ENCODE measurements around the gene NUBPL.

DNA sequence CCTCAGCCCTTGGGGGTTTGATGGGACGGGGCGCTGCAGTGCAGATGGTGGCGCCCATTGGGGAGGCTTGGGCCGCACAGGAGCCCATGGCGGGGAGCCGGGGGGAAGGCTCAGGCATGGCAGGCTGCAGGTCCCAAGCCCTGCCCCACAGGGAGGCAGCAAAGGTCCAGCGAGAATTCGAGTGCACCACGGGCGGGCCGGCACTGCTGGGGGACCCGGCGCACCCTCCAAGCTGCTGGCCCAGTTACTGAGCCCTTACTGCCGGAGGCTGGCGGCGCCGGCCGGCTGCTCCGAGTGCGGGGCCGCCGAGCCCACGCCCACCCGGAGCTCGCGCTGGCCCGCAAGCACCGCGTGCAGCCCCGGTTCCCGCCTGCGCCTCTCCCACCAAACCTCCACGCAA lies 34.1 kb upstream of the NUBPL start:
- TF ChIP-seq, protein P1, sequence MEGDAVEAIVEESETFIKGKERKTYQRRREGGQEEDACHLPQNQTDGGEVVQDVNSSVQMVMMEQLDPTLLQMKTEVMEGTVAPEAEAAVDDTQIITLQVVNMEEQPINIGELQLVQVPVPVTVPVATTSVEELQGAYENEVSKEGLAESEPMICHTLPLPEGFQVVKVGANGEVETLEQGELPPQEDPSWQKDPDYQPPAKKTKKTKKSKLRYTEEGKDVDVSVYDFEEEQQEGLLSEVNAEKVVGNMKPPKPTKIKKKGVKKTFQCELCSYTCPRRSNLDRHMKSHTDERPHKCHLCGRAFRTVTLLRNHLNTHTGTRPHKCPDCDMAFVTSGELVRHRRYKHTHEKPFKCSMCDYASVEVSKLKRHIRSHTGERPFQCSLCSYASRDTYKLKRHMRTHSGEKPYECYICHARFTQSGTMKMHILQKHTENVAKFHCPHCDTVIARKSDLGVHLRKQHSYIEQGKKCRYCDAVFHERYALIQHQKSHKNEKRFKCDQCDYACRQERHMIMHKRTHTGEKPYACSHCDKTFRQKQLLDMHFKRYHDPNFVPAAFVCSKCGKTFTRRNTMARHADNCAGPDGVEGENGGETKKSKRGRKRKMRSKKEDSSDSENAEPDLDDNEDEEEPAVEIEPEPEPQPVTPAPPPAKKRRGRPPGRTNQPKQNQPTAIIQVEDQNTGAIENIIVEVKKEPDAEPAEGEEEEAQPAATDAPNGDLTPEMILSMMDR (IDR thresholded peaks at IDR 0.05) = no peak
- TF ChIP-seq POLR2A (IDR thresholded peaks at IDR 0.05) = no peak
- TF ChIP-seq EP300 (IDR thresholded peaks at IDR 0.05) = no peak

Measured in sigmoid colon (tissue), 4 donors.